GM18951 (cell line): Measurements from ENCODE around the gene ZNF655.
"Not testable (repeated sequence)": the region's sequence is repeated elsewhere in the genome, so short reads cannot be mapped to it uniquely, and the experiment has no call there.

ENCODE experiments used
- POLR2A ChIP-seq: IDR thresholded peaks from 4 replicates; pipeline ENCODE4 v1.6.1; 2011; ENCODE audit warnings: mild to moderate bottlenecking; ENCODE audit not compliant: insufficient read length, insufficient read depth; ENCODE audit errors: extremely low read depth
- in situ Hi-C: fragments of 300-500 bp; cut with MboI; formaldehyde crosslinking; loops from one replicate; pipeline ENCODE4 v1.12.0; 2022; ENCODE audit warnings: low sequenced_read_pairs, mixed read lengths, inconsistent platforms; ENCODE audit not compliant: unreplicated experiment

Gene ZNF655

DNA sequence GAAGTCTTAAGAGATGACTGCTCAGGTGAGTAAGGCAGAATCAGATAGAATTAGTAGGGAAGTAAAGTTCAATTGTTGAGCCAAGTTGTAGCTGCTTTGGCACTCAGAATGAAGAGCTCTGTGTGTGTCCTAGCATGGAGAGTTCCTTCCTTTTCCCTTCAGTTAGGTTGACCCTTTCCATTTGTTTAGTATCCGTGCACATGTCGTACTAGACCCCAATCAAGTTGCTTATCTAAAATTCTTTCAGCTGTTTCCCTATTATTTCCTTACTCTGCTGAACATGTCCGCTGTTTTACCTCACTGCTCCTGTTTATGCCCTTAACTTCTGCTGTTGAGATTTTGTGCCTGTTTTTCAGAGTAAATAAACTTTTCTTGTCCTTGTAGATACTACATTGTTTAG is 13.3 kb downstream of the ZNF655 start:
- in situ Hi-C loops: no loop called here
- TF ChIP-seq POLR2A: no peak

DNA sequence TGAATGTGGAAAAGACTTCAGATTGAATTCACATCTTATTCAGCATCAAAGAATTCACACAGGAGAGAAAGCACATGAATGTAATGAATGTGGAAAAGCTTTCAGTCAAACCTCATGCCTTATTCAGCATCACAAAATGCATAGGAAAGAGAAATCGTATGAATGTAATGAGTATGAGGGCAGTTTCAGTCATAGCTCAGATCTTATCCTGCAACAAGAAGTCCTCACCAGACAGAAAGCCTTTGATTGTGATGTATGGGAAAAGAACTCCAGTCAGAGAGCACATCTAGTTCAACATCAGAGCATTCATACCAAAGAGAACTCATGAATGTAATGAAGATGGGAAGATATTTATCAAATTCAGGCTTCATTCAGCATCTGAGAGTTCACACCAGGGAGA is 14.8 kb downstream of the ZNF655 start:
- in situ Hi-C loops: no loop called here
- no peak for TF ChIP-seq POLR2A

DNA sequence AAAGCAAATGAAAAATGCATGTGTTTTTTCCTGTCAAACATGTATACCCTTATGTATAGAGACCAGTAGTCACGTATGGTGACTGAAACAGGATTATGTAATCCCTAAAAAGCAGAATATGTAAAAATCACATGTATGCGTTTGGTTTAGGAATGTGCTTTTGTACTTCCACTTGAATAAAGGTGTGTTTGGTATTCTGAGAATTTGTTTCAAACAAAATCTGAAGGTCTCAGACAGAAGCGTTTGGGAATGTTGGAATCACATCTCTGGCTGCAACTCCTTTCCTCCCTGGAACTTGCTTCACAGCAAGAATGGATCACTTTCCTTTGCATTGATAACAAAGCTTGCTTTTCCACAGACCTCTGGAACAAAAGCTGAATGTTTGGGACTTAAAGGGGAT is 17.8 kb downstream of the ZNF655 start:
- no peak for TF ChIP-seq POLR2A
- in situ Hi-C loops: no loop called here

GRCh38 chr7:99579281-99579955 is 21.0 kb downstream of the ZNF655 start:
- in situ Hi-C loops: no loop called here
- no peak for TF ChIP-seq POLR2A

- no peak for TF ChIP-seq POLR2A
- in situ Hi-C loops: no loop called here
Observed at GRCh38 chr7:99579956-99580777, 21.7 kb downstream of the ZNF655 start.

DNA sequence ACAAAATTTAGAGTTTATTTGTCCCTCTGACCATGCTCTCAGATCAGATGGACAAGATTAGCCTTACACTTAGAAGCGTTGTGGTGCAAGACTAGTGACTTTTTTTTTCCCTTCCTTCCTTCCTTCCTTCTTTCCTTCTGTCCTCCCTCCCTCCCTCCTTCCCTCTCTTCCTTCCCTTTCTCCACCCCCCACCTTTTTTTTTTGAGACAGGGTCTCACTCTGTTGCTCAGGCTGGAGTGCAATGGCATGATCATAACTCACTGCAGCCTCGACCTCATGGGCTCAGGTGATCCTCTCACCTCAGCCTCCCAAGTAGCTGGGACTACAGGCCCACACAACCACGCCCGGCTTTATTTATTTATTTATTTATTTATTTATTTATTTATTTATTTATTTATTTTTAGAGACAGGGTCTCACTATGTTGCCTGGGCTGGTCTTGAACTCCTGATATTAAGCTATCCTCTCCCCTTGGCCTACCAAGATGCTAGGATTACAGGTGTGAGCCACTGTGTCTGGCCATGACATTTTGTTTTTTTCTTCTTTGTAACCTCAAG is 22.4 kb downstream of the ZNF655 start:
- in situ Hi-C loops: not testable (repeated sequence)

- TF ChIP-seq POLR2A: no peak
- in situ Hi-C loops: no loop called here
Observed at GRCh38 chr7:99588868-99589267, 30.4 kb downstream of the ZNF655 start.

DNA sequence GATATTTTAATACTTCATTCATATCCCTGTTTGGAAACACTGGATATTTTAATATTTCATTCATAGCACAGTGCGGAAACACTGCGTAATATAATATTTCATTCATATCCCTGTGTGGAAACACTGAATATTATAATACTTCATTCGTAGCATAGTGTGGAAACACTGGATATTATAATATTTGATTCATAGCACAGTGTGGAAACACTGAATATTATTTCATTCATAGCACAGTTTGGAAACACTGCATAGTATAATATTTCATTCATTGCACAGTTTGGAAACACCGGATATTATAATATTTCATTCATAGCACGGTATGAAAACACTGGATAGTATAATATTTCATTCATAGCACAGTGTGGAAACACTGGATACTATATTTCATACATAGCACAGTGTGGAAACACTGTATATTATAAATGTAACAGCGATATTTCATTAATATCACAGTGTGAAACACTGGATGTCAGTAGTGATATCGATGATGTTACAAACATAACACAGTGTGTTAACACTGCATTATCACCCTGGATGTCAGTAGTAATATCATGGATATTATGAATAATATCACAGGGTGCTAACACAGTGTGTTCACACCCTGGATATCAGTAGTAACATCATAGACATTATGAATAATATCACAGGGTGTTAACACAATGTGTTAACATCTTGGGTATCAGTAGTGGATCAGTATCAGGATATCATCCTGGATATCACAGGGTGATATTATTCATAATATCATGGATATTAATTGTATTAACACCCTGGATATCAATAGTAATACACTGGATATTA is 36.7 kb downstream of the ZNF655 start:
- no peak for TF ChIP-seq POLR2A
- in situ Hi-C loops: no loop called here

- in situ Hi-C loops: no loop called here
- TF ChIP-seq POLR2A: no peak
Observed at GRCh38 chr7:99596408-99596955, 38.0 kb downstream of the ZNF655 start.

- in situ Hi-C loops: no loop called here
- TF ChIP-seq POLR2A: no peak
Observed at GRCh38 chr7:99597762-99598501, 39.5 kb downstream of the ZNF655 start, which contains the start of gene TMEM225B. Gene TMEM225B (plus strand): TSS chr7:99598267. CDS start chr7:99604389, 6,122 bp downstream.

- no peak for TF ChIP-seq POLR2A
- in situ Hi-C loops: no loop called here
Observed at GRCh38 chr7:99599836-99600235, 41.4 kb downstream of the ZNF655 start.

GRCh38 chr7:99601656-99602310 is 43.3 kb downstream of the ZNF655 start:
- no peak for TF ChIP-seq POLR2A
- in situ Hi-C loops: no loop called here
